Liver (tissue), 9 donors: ENCODE results near the gene UBE2R2. TPM values are rescaled to one million over a fixed set of nuclear protein-coding genes. Genes with fewer than 3 reads are reported as not detected.

Source experiments
- DNase-seq: peaks from one replicate; pipeline ENCODE4 v3.0.0-alpha.2; 2017; ENCODE audit warnings: low spot score
- H3K27ac ChIP-seq, 2 donors: one replicate each; pipeline ENCODE4 v1.7.0; 2013; ENCODE audit warnings: inconsistent platforms in 2 of 2, low read length in 2 of 2, control low read depth in 1 of 2, low read depth in 1 of 2, mild to moderate bottlenecking in 1 of 2
- H3K27me3 ChIP-seq, 4 donors: one replicate each; pipeline versions ENCODE4 v1.6.1 to v1.7.0; 2013; ENCODE audit warnings: low read length in 3 of 4, inconsistent platforms in 1 of 4, mild to moderate bottlenecking in 1 of 4, moderate library complexity in 1 of 4; ENCODE audit not compliant: control insufficient read depth in 4 of 4, insufficient read depth in 4 of 4
- H3K36me3 ChIP-seq, 4 donors: one replicate each; pipeline versions ENCODE4 v1.6.1 to v1.7.0; 2013; ENCODE audit warnings: low read length in 3 of 4, mild to moderate bottlenecking in 3 of 4, low read depth in 1 of 4, moderate library complexity in 1 of 4; ENCODE audit not compliant: control insufficient read depth in 4 of 4, insufficient read depth in 3 of 4
- H3K4me1 ChIP-seq, 4 donors: one replicate each; pipeline versions ENCODE4 v1.6.1 to v1.7.0; 2013; ENCODE audit warnings: low read length in 3 of 4, mild to moderate bottlenecking in 3 of 4, moderate library complexity in 1 of 4; ENCODE audit not compliant: control insufficient read depth in 4 of 4, insufficient read depth in 4 of 4
- H3K4me3 ChIP-seq, 3 donors: one replicate each; pipeline versions ENCODE4 v1.6.1 to v1.7.0; 2013; ENCODE audit warnings: low read length in 3 of 3, control low read depth in 1 of 3, low read depth in 1 of 3, mild to moderate bottlenecking in 1 of 3
- H3K9ac ChIP-seq, 2 donors: one replicate each; pipeline ENCODE4 v1.7.0; 2013; ENCODE audit warnings: low read length in 2 of 2, mild to moderate bottlenecking in 2 of 2, moderate library complexity in 2 of 2, control low read depth in 1 of 2, low read depth in 1 of 2
- H3K9me3 ChIP-seq, 4 donors: one replicate each; pipeline versions ENCODE4 v1.6.1 to v1.7.0; 2013; ENCODE audit warnings: low read length in 3 of 4; ENCODE audit not compliant: control insufficient read depth in 4 of 4
- EGR1 ChIP-seq, 2 donors: IDR thresholded peaks; 2 replicates each; pipeline ENCODE4 v1.6.1; 2016 to 2018; ENCODE audit warnings: antibody characterized with exemption in 2 of 2, low read depth in 2 of 2
- FOXA1 ChIP-seq: IDR thresholded peaks from 2 replicates; pipeline ENCODE4 v1.6.1; 2016; ENCODE audit warnings: antibody characterized with exemption
- FOXA2 ChIP-seq: IDR thresholded peaks from 2 replicates; pipeline ENCODE4 v1.6.1; 2016; ENCODE audit warnings: antibody characterized with exemption
- GABPA ChIP-seq, 2 donors: IDR thresholded peaks in 1 of 2; conservative IDR thresholded peaks in 1 of 2; 2 replicates each; pipeline ENCODE4 v1.6.1; 2016; ENCODE audit warnings: antibody characterized with exemption in 2 of 2, mild to moderate bottlenecking in 1 of 2, moderate library complexity in 1 of 2
- HNF4A ChIP-seq, 2 donors: conservative IDR thresholded peaks; 2 replicates each; pipeline ENCODE4 v1.6.1; 2016; ENCODE audit warnings: antibody characterized with exemption in 2 of 2, mild to moderate bottlenecking in 2 of 2
- HNF4G ChIP-seq: IDR thresholded peaks from 2 replicates; pipeline ENCODE4 v1.6.1; 2016; ENCODE audit warnings: antibody characterized with exemption
- JUND ChIP-seq, 2 donors: IDR thresholded peaks; 2 replicates each; pipeline ENCODE4 v1.6.1; 2016; ENCODE audit warnings: antibody characterized with exemption in 2 of 2
- NR2F2 ChIP-seq: IDR thresholded peaks from 2 replicates; pipeline ENCODE4 v1.6.1; 2016; ENCODE audit warnings: antibody characterized with exemption
- RAD21 ChIP-seq, 2 donors: IDR thresholded peaks; 2 replicates each; pipeline ENCODE4 v1.6.1; 2016; ENCODE audit warnings: antibody characterized with exemption in 2 of 2, mild to moderate bottlenecking in 2 of 2
- RXRA ChIP-seq, 2 donors: IDR thresholded peaks; 2 replicates each; pipeline ENCODE4 v1.6.1; 2017 to 2018; ENCODE audit warnings: antibody characterized with exemption in 2 of 2, mild to moderate bottlenecking in 1 of 2
- SP1 ChIP-seq: IDR thresholded peaks from 2 replicates; pipeline ENCODE4 v1.6.1; 2018; ENCODE audit warnings: antibody characterized with exemption, mild to moderate bottlenecking
- TAF1 ChIP-seq: conservative IDR thresholded peaks from 2 replicates; pipeline ENCODE4 v1.6.1; 2016; ENCODE audit warnings: antibody characterized with exemption, mild to moderate bottlenecking
- YY1 ChIP-seq: IDR thresholded peaks from 2 replicates; pipeline ENCODE4 v1.6.1; 2016; ENCODE audit warnings: antibody characterized with exemption, mild to moderate bottlenecking
- WGBS: extraction: QIAGEN DNeasy Blood & Tissue Kit; methylation state at CpG from one replicate; pipeline ENCODE4 v1.1.7; 2013; 5-methylcytosine and 5-hydroxymethylcytosine counted together
- polyA plus RNA-seq, 2 donors: library from polyadenylated mRNA; stranded (reverse) in 1 of 2; unstranded in 1 of 2; fragments of 200-250 nt in 1 of 2; fragments of >200 nt in 1 of 2; fragmentation: Nextera tagmentation in 1 of 2; extraction: Ambion mirVana in 1 of 2; gene quantifications; one replicate each; pipeline versions ENCODE4 v1.2.1 to v1.2.3, GENCODE V29; 2013 to 2015
- total RNA-seq, 2 donors: library from RNA; depleted of rRNA; stranded (reverse); fragments of >200 nt; gene quantifications; one replicate each; pipeline ENCODE4 v1.2.3, GENCODE V29; 2014
- TF ChIP-seq, protein P1 (sequence below): fragments of 150-350 bp; IDR thresholded peaks from 2 replicates; pipeline ENCODE4 v1.5.1; 2017; ENCODE audit warnings: improper control_type of control experiment, low read depth, low read length; ENCODE audit not compliant: missing input control
- TF ChIP-seq, protein P2 (sequence below): IDR thresholded peaks from 2 replicates; pipeline ENCODE4 v1.6.1; 2016; ENCODE audit warnings: antibody characterized with exemption
- TF ChIP-seq, protein P3 (sequence below): IDR thresholded peaks from 2 replicates; pipeline ENCODE4 v1.6.1; 2016; ENCODE audit warnings: antibody characterized with exemption
- TF ChIP-seq, protein P4 (sequence below): IDR thresholded peaks from 2 replicates; pipeline ENCODE4 v1.6.1; 2016; ENCODE audit warnings: antibody characterized with exemption, mild to moderate bottlenecking
- TF ChIP-seq, protein P5 (sequence below): IDR thresholded peaks from 2 replicates; pipeline ENCODE4 v1.6.1; 2016; ENCODE audit warnings: antibody characterized with exemption
- donor health status: healthy.
- donor health status: healthy.
- donor health status: healthy.
- donor health status: healthy.
- donor health status: healthy.

Gene UBE2R2
- total and polyA plus RNA-seq, 4 donors, result 10.8 to 15.0 (median 14.2) TPM

GRCh38 chr9:33903157-33903780 is 86.3 kb downstream of the UBE2R2 start:
- H3K27me3 ChIP-seq, result no peaks in the 10 kb centered on the region
- no peak overlapping the region for H3K9ac ChIP-seq
- no peak overlapping the region for H3K27ac ChIP-seq
- H3K9me3 ChIP-seq, result no peaks in the 10 kb centered on the region
- TF ChIP-seq GABPA (IDR thresholded peaks at IDR 0.05 in 1 of 2, conservative IDR thresholded peaks at IDR 0.05 in 1 of 2) (no peak), EGR1 (IDR thresholded peaks at IDR 0.05; ENCODE audit: low read depth in 2 of 2) (no peak), RXRA (IDR thresholded peaks at IDR 0.05) (no peak), FOXA1 (no peak)
- TF ChIP-seq, protein P1, sequence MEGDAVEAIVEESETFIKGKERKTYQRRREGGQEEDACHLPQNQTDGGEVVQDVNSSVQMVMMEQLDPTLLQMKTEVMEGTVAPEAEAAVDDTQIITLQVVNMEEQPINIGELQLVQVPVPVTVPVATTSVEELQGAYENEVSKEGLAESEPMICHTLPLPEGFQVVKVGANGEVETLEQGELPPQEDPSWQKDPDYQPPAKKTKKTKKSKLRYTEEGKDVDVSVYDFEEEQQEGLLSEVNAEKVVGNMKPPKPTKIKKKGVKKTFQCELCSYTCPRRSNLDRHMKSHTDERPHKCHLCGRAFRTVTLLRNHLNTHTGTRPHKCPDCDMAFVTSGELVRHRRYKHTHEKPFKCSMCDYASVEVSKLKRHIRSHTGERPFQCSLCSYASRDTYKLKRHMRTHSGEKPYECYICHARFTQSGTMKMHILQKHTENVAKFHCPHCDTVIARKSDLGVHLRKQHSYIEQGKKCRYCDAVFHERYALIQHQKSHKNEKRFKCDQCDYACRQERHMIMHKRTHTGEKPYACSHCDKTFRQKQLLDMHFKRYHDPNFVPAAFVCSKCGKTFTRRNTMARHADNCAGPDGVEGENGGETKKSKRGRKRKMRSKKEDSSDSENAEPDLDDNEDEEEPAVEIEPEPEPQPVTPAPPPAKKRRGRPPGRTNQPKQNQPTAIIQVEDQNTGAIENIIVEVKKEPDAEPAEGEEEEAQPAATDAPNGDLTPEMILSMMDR, result no peak
- TF ChIP-seq, protein P2, sequence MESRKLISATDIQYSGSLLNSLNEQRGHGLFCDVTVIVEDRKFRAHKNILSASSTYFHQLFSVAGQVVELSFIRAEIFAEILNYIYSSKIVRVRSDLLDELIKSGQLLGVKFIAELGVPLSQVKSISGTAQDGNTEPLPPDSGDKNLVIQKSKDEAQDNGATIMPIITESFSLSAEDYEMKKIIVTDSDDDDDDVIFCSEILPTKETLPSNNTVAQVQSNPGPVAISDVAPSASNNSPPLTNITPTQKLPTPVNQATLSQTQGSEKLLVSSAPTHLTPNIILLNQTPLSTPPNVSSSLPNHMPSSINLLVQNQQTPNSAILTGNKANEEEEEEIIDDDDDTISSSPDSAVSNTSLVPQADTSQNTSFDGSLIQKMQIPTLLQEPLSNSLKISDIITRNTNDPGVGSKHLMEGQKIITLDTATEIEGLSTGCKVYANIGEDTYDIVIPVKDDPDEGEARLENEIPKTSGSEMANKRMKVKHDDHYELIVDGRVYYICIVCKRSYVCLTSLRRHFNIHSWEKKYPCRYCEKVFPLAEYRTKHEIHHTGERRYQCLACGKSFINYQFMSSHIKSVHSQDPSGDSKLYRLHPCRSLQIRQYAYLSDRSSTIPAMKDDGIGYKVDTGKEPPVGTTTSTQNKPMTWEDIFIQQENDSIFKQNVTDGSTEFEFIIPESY, result no peak
- 85% methylated on average over 4 of the region's 4 CpGs for WGBS
- no peak overlapping the region for H3K4me3 ChIP-seq
- no peak for DNase-seq
- no peaks in the 10 kb centered on the region for H3K4me1 ChIP-seq
- H3K36me3 ChIP-seq, result peaks cover 2 to 26% (median 17%) of the 10 kb centered on the region in 4 donors

GRCh38 chr9:33905137-33905536 is 88.2 kb downstream of the UBE2R2 start:
- Histone ChIP-seq H3K9me3 (no peaks in the 10 kb centered on the region), H3K4me1 (no peaks in the 10 kb centered on the region), H3K4me3 (no peak overlapping the region), H3K27me3 (no peaks in the 10 kb centered on the region), H3K9ac (no peak overlapping the region), H3K36me3 (peaks cover 2 to 24% (median 14%) of the 10 kb centered on the region in 4 donors), H3K27ac (no peak overlapping the region)
- DNase-seq, result no peak
- no peak for TF ChIP-seq JUND (IDR thresholded peaks at IDR 0.05)
- TF ChIP-seq HNF4G, result no peak
- no peak for TF ChIP-seq FOXA2
- TF ChIP-seq GABPA (IDR thresholded peaks at IDR 0.05 in 1 of 2, conservative IDR thresholded peaks at IDR 0.05 in 1 of 2), result no peak
- TF ChIP-seq, protein P2, result no peak
- TF ChIP-seq, protein P3, sequence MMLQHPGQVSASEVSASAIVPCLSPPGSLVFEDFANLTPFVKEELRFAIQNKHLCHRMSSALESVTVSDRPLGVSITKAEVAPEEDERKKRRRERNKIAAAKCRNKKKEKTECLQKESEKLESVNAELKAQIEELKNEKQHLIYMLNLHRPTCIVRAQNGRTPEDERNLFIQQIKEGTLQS, result no peak
- no peak for TF ChIP-seq TAF1
- no peak for TF ChIP-seq NR2F2
- no peak for TF ChIP-seq SP1
- no peak for TF ChIP-seq FOXA1
- TF ChIP-seq RXRA (IDR thresholded peaks at IDR 0.05), result no peak
- TF ChIP-seq, protein P4, sequence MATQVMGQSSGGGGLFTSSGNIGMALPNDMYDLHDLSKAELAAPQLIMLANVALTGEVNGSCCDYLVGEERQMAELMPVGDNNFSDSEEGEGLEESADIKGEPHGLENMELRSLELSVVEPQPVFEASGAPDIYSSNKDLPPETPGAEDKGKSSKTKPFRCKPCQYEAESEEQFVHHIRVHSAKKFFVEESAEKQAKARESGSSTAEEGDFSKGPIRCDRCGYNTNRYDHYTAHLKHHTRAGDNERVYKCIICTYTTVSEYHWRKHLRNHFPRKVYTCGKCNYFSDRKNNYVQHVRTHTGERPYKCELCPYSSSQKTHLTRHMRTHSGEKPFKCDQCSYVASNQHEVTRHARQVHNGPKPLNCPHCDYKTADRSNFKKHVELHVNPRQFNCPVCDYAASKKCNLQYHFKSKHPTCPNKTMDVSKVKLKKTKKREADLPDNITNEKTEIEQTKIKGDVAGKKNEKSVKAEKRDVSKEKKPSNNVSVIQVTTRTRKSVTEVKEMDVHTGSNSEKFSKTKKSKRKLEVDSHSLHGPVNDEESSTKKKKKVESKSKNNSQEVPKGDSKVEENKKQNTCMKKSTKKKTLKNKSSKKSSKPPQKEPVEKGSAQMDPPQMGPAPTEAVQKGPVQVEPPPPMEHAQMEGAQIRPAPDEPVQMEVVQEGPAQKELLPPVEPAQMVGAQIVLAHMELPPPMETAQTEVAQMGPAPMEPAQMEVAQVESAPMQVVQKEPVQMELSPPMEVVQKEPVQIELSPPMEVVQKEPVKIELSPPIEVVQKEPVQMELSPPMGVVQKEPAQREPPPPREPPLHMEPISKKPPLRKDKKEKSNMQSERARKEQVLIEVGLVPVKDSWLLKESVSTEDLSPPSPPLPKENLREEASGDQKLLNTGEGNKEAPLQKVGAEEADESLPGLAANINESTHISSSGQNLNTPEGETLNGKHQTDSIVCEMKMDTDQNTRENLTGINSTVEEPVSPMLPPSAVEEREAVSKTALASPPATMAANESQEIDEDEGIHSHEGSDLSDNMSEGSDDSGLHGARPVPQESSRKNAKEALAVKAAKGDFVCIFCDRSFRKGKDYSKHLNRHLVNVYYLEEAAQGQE, result no peak
- TF ChIP-seq YY1, result no peak
- no peak for TF ChIP-seq HNF4A (conservative IDR thresholded peaks at IDR 0.05)
- TF ChIP-seq, protein P5, sequence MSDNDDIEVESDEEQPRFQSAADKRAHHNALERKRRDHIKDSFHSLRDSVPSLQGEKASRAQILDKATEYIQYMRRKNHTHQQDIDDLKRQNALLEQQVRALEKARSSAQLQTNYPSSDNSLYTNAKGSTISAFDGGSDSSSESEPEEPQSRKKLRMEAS, result no peak
- no peak for TF ChIP-seq RAD21 (IDR thresholded peaks at IDR 0.05)
- TF ChIP-seq, protein P1, result no peak
- TF ChIP-seq EGR1 (IDR thresholded peaks at IDR 0.05; ENCODE audit: low read depth in 2 of 2), result no peak
- 98% methylated on average over 1 of the region's 1 CpG for WGBS
